Panc1 (cell line): ENCODE data around the gene TRAPPC2L. TPM values are rescaled to one million over a fixed set of nuclear protein-coding genes. Genes with fewer than 3 reads are reported as not detected.
A peak's percentile ranks its signal among the peaks of the same experiment; 100 is the strongest.

ENCODE experiments used
- ATAC-seq: fragments of 200-7000 bp; cut with Tn5 transposase; 2 replicates; pipeline ENCODE4 v1.9.1; 2020; ENCODE audit warnings: mild to moderate bottlenecking, moderate library complexity
- BruUV-seq: library from RNA; stranded (reverse); fragments of 400-500 nt; replicated peaks from 2 replicates; lab custom pipeline; 2021; lab: Mats Ljungman, UMichigan
- CTCF ChIA-PET: fragments of 300-600 bp; sonication (Branson Sonifier 250); formaldehyde crosslinking; loops from one replicate; lab custom pipeline; 2022; ENCODE audit warnings: antibody characterized with exemption; lab: Charles Lee
- POLR2A ChIA-PET: fragments of 300-600 bp; sonication (Branson Sonifier 250); formaldehyde crosslinking; loops from one replicate; lab custom pipeline; 2022; ENCODE audit warnings: antibody characterized with exemption; lab: Charles Lee
- DNase-seq: peaks from one replicate; pipeline ENCODE4 v3.0.0-alpha.2; 2010; ENCODE audit warnings: low read depth, low spot score
- H3K27ac ChIP-seq: 2 replicates; pipeline ENCODE4 v1.5.1; 2011; ENCODE audit warnings: mild to moderate bottlenecking, low read length, inconsistent platforms
- H3K27me3 ChIP-seq: fragments of 200-500 bp; sonication (Bioruptor generic); 2 replicates; pipeline ENCODE4 v1.6.0; 2014; ENCODE audit warnings: low read length, inconsistent platforms; ENCODE audit not compliant: control insufficient read depth, insufficient read depth
- H3K36me3 ChIP-seq: fragments of 200-500 bp; sonication (Bioruptor generic); 2 replicates; pipeline ENCODE4 v1.5.1; 2014; ENCODE audit warnings: inconsistent platforms, mild to moderate bottlenecking, low read length, moderate library complexity; ENCODE audit not compliant: control insufficient read depth, insufficient read depth
- H3K4me1 ChIP-seq: 2 replicates; pipeline ENCODE4 v1.5.1; 2011; ENCODE audit warnings: inconsistent platforms, mild to moderate bottlenecking, low read length, moderate library complexity; ENCODE audit not compliant: control insufficient read depth, insufficient read depth
- H3K4me3 ChIP-seq, 2 experiments: 2 replicates each; pipeline ENCODE4 v1.5.1; 2011 to 2012; ENCODE audit warnings: low read depth in 2 of 2, low read length in 2 of 2, mild to moderate bottlenecking in 2 of 2, inconsistent platforms in 1 of 2, moderate library complexity in 1 of 2
- H3K9me3 ChIP-seq: fragments of 200-500 bp; sonication (Bioruptor generic); 2 replicates; pipeline ENCODE4 v1.5.1; 2014; ENCODE audit warnings: low read depth, mild to moderate bottlenecking, inconsistent platforms, low read length, moderate library complexity; ENCODE audit not compliant: control insufficient read depth, insufficient read depth
- POLR2AphosphoS5 ChIP-seq: IDR thresholded peaks from 2 replicates; pipeline ENCODE4 v1.6.1; 2012; ENCODE audit warnings: mild to moderate bottlenecking, low read depth, low read length, moderate library complexity
- SIN3A ChIP-seq: IDR thresholded peaks from 2 replicates; pipeline ENCODE4 v1.6.1; 2012; ENCODE audit warnings: low read depth, mild to moderate bottlenecking, low read length, moderate library complexity, borderline replicate concordance; ENCODE audit not compliant: insufficient read depth
- TCF7L2 ChIP-seq: IDR thresholded peaks from 2 replicates; pipeline ENCODE4 v1.6.1; 2011; ENCODE audit warnings: mild to moderate bottlenecking, low read depth, low read length, inconsistent platforms
- in situ Hi-C: cut with HindIII; loops from 2 replicates; pipeline ENCODE4 v1.10.0; 2016; ENCODE audit warnings: low sequenced_read_pairs, low pct_unique_long_range_greater_than_20kb
- intact Hi-C: fragments of 100-400 bp; cut with micrococcal nuclease; formaldehyde crosslinking; loops from one replicate; pipeline ENCODE4 v1.10.0; 2022; ENCODE audit not compliant: unreplicated experiment
- total RNA-seq: library from RNA; stranded (reverse); gene quantifications from one replicate; pipeline ENCODE4 v1.2.1, GENCODE V29; 2021; ENCODE audit not compliant: unreplicated experiment
- TF ChIP-seq, protein P1 (sequence below), 2 experiments: IDR thresholded peaks; 2 replicates each; pipeline ENCODE4 v1.6.1; 2011 to 2012; ENCODE audit warnings: low read depth in 2 of 2, control low read depth in 1 of 2, low read length in 1 of 2, mild to moderate bottlenecking in 1 of 2, moderate library complexity in 1 of 2; ENCODE audit not compliant: insufficient read depth in 1 of 2
- TF ChIP-seq, protein P2 (sequence below): fragments of 450-650 bp; IDR thresholded peaks from 2 replicates; pipeline ENCODE4 v1.5.1; 2017; ENCODE audit warnings: mild to moderate bottlenecking

TRAPPC2L gene
- total RNA-seq, 1 experiment from 2014 or later = 73.8 TPM

DNA sequence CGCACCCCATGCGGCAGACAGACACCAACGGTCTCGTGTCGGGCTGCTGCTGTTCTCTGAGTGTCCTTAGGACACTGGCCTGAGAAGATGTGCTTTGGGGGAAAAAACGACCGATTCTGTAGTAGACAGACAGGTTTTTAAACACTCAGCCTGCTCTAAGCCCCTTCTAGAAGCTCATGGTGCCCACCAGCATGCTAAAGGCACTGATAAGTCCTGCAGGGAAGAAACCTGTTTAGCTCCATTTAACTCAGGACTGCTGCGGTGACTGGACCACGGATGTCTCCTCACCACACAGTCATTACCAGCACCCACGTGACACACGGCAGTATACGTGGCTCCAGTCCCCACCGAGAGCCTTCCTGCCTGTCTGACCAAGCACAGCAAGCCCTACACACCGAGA is 26.1 kb upstream of the TRAPPC2L start:
- TF ChIP-seq TCF7L2 (no peak), POLR2AphosphoS5 (no peak), SIN3A (no peak)
- TF ChIP-seq, protein P1, sequence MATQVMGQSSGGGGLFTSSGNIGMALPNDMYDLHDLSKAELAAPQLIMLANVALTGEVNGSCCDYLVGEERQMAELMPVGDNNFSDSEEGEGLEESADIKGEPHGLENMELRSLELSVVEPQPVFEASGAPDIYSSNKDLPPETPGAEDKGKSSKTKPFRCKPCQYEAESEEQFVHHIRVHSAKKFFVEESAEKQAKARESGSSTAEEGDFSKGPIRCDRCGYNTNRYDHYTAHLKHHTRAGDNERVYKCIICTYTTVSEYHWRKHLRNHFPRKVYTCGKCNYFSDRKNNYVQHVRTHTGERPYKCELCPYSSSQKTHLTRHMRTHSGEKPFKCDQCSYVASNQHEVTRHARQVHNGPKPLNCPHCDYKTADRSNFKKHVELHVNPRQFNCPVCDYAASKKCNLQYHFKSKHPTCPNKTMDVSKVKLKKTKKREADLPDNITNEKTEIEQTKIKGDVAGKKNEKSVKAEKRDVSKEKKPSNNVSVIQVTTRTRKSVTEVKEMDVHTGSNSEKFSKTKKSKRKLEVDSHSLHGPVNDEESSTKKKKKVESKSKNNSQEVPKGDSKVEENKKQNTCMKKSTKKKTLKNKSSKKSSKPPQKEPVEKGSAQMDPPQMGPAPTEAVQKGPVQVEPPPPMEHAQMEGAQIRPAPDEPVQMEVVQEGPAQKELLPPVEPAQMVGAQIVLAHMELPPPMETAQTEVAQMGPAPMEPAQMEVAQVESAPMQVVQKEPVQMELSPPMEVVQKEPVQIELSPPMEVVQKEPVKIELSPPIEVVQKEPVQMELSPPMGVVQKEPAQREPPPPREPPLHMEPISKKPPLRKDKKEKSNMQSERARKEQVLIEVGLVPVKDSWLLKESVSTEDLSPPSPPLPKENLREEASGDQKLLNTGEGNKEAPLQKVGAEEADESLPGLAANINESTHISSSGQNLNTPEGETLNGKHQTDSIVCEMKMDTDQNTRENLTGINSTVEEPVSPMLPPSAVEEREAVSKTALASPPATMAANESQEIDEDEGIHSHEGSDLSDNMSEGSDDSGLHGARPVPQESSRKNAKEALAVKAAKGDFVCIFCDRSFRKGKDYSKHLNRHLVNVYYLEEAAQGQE (IDR thresholded peaks at IDR 0.05; ENCODE audit: insufficient read depth in 1 of 2, low read depth in 2 of 2, low read length in 1 of 2) = no peak
- TF ChIP-seq, protein P2, sequence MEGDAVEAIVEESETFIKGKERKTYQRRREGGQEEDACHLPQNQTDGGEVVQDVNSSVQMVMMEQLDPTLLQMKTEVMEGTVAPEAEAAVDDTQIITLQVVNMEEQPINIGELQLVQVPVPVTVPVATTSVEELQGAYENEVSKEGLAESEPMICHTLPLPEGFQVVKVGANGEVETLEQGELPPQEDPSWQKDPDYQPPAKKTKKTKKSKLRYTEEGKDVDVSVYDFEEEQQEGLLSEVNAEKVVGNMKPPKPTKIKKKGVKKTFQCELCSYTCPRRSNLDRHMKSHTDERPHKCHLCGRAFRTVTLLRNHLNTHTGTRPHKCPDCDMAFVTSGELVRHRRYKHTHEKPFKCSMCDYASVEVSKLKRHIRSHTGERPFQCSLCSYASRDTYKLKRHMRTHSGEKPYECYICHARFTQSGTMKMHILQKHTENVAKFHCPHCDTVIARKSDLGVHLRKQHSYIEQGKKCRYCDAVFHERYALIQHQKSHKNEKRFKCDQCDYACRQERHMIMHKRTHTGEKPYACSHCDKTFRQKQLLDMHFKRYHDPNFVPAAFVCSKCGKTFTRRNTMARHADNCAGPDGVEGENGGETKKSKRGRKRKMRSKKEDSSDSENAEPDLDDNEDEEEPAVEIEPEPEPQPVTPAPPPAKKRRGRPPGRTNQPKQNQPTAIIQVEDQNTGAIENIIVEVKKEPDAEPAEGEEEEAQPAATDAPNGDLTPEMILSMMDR = no peak
- BruUV-seq = no TSS peak
- ChIA-PET CTCF (interaction anchor here (0.6 kb wide), 1 partner anchor 45 kb away, joined by 8 read pairs; no protein-coding TSS in a partner anchor), POLR2A (no interaction called here)
- no peak for DNase-seq
- H3K9me3 ChIP-seq = no peaks in the 10 kb centered on the region
- H3K27me3 ChIP-seq = no peaks in the 10 kb centered on the region
- intact Hi-C loops (no loop called here), in situ Hi-C loops (no loop called here)
- H3K4me1 ChIP-seq = no peaks in the 10 kb centered on the region
- ATAC-seq = no peak
- H3K36me3 ChIP-seq = no peaks in the 10 kb centered on the region; the same call in 1 of the 2 replicates
- H3K4me3 ChIP-seq = no peak overlapping the region
- no peak overlapping the region for H3K27ac ChIP-seq

DNA sequence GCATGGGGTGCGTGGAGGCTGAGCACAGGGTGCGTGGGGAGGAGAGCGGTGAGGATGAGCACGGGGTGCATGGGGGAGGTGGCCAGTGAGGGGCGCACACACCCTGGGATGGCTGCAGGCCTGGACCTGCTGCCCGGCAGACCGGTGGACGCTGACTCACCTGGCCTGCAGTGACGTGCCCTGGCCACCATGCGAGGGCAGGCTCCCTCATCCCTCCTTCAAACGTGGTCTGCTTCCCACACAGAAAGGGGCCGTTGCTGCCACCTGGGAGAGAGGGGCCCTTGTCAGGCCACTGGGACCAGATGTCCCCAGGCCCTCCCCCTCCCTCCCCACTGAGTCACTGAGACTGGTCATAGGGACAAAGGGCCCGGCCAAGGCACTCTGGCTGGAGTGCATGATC is 25.1 kb upstream of the TRAPPC2L start:
- in situ Hi-C loops = no loop called here
- peak; percentile 61; the same call in 1 of the 2 replicates for ATAC-seq
- intact Hi-C loops = no loop called here
- DNase-seq = no peak
- Histone ChIP-seq H3K4me1 (no peaks in the 10 kb centered on the region), H3K36me3 (peaks cover 2% of the 10 kb centered on the region; the same call in 1 of the 2 replicates), H3K27ac (no peak overlapping the region), H3K9me3 (no peaks in the 10 kb centered on the region), H3K27me3 (no peaks in the 10 kb centered on the region), H3K4me3 (no peak overlapping the region)
- CTCF ChIA-PET = no interaction called here
- POLR2A ChIA-PET = no interaction called here
- no TSS peak for BruUV-seq
- no peak for TF ChIP-seq POLR2AphosphoS5
- TF ChIP-seq, protein P2 = no peak
- TF ChIP-seq, protein P1 (IDR thresholded peaks at IDR 0.05; ENCODE audit: insufficient read depth in 1 of 2, low read depth in 2 of 2, low read length in 1 of 2) = no peak
- no peak for TF ChIP-seq SIN3A
- no peak for TF ChIP-seq TCF7L2
